Stomach smooth muscle (tissue), 2 donors: Measurements from ENCODE around the gene CCDC59.

Experiments
- H3K27ac ChIP-seq: one replicate; pipeline ENCODE4 v1.7.0; 2013; ENCODE audit warnings: mild to moderate bottlenecking, low read length, inconsistent platforms
- H3K27me3 ChIP-seq, 2 donors: one replicate each; pipeline ENCODE4 v1.7.0; 2013; ENCODE audit warnings: low read length in 2 of 2; ENCODE audit not compliant: insufficient read depth in 2 of 2, control insufficient read depth in 1 of 2
- H3K36me3 ChIP-seq, 2 donors: one replicate each; pipeline ENCODE4 v1.7.0; 2013; ENCODE audit warnings: low read length in 2 of 2; ENCODE audit not compliant: control insufficient read depth in 2 of 2, insufficient read depth in 2 of 2
- H3K4me1 ChIP-seq: one replicate; pipeline ENCODE4 v1.7.0; 2013; ENCODE audit warnings: low read length; ENCODE audit not compliant: control insufficient read depth, insufficient read depth
- H3K4me3 ChIP-seq, 2 donors: one replicate each; pipeline ENCODE4 v1.7.0; 2013; ENCODE audit warnings: low read length in 2 of 2
- H3K9ac ChIP-seq, 2 donors: one replicate each; pipeline ENCODE4 v1.7.0; 2013; ENCODE audit warnings: low read length in 2 of 2, mild to moderate bottlenecking in 1 of 2
- H3K9me3 ChIP-seq, 2 donors: one replicate each; pipeline ENCODE4 v1.7.0; 2013; ENCODE audit warnings: low read length in 2 of 2; ENCODE audit not compliant: control insufficient read depth in 2 of 2
- donor health status: healthy.
- donor health status: Pancreatic carcinoma.

Gene CCDC59

GRCh38 chr12:82358200-82359114, at the start of gene CCDC59, which contains the start of gene METTL25:
TSS of gene CCDC59 (minus strand) at chr12:82358387. CDS start at chr12:82358376, 11 bp downstream.
TSS of gene METTL25 (plus strand) at chr12:82358529. CDS start at chr12:82358566, 37 bp downstream.
- H3K27me3 ChIP-seq, result no peaks in the 10 kb centered on the region
- peaks cover 1 to 9% of the 10 kb centered on the region in 2 donors for H3K36me3 ChIP-seq
- peaks cover 17% of the 10 kb centered on the region for H3K4me1 ChIP-seq
- peak within 1 kb of the TSS; percentile 76 to 99 for H3K4me3 ChIP-seq
- H3K9me3 ChIP-seq, result no peaks in the 10 kb centered on the region
- peak within 1 kb of the TSS; percentile 93 for H3K27ac ChIP-seq
- H3K9ac ChIP-seq, result peak within 1 kb of the TSS; percentile 93 to 100

GRCh38 chr12:82407481-82407880, 49.3 kb upstream of the CCDC59 start:
- Histone ChIP-seq H3K4me3 (no peak overlapping the region), H3K9ac (no peak overlapping the region), H3K27me3 (no peaks in the 10 kb centered on the region), H3K36me3 (no peaks in the 10 kb centered on the region), H3K4me1 (no peaks in the 10 kb centered on the region), H3K27ac (no peak overlapping the region), H3K9me3 (no peaks in the 10 kb centered on the region)

GRCh38 chr12:82406651-82407050, 48.5 kb upstream of the CCDC59 start:
- Histone ChIP-seq H3K9me3 (no peaks in the 10 kb centered on the region), H3K27ac (no peak overlapping the region), H3K9ac (no peak overlapping the region), H3K4me3 (no peak overlapping the region), H3K36me3 (no peaks in the 10 kb centered on the region), H3K27me3 (no peaks in the 10 kb centered on the region), H3K4me1 (no peaks in the 10 kb centered on the region)

- Histone ChIP-seq H3K4me3 (no peak overlapping the region), H3K9ac (no peak overlapping the region), H3K27me3 (no peaks in the 10 kb centered on the region), H3K36me3 (no peaks in the 10 kb centered on the region), H3K9me3 (no peaks in the 10 kb centered on the region), H3K27ac (no peak overlapping the region), H3K4me1 (no peaks in the 10 kb centered on the region)
Observed at GRCh38 chr12:82400819-82401218, 42.6 kb upstream of the CCDC59 start.

GRCh38 chr12:82398879-82399278, 40.7 kb upstream of the CCDC59 start:
- H3K4me1 ChIP-seq, result no peaks in the 10 kb centered on the region
- H3K27me3 ChIP-seq, result no peaks in the 10 kb centered on the region
- H3K27ac ChIP-seq, result no peak overlapping the region
- peaks cover 0 to 7% of the 10 kb centered on the region in 2 donors for H3K36me3 ChIP-seq
- no peak overlapping the region for H3K4me3 ChIP-seq
- H3K9ac ChIP-seq, result no peak overlapping the region
- no peaks in the 10 kb centered on the region for H3K9me3 ChIP-seq

- peaks cover 7% of the 10 kb centered on the region in 2 donors for H3K36me3 ChIP-seq
- H3K4me3 ChIP-seq, result no peak overlapping the region
- H3K27ac ChIP-seq, result no peak overlapping the region
- H3K9me3 ChIP-seq, result no peaks in the 10 kb centered on the region
- no peak overlapping the region for H3K9ac ChIP-seq
- no peaks in the 10 kb centered on the region for H3K4me1 ChIP-seq
- no peaks in the 10 kb centered on the region for H3K27me3 ChIP-seq
Observed at GRCh38 chr12:82383930-82384552, 25.9 kb upstream of the CCDC59 start.

- Histone ChIP-seq H3K4me3 (no peak overlapping the region), H3K9ac (no peak overlapping the region), H3K27me3 (no peaks in the 10 kb centered on the region), H3K36me3 (peaks cover under 1 to 2% of the 10 kb centered on the region in 2 donors), H3K9me3 (peaks cover 0 to 2% of the 10 kb centered on the region in 2 donors), H3K4me1 (no peaks in the 10 kb centered on the region), H3K27ac (no peak overlapping the region)
Observed at GRCh38 chr12:82378997-82379396, 20.8 kb upstream of the CCDC59 start.

- no peak overlapping the region for H3K9ac ChIP-seq
- H3K9me3 ChIP-seq, result peaks cover 0 to 2% of the 10 kb centered on the region in 2 donors
- no peaks in the 10 kb centered on the region for H3K27me3 ChIP-seq
- peaks cover 3 to 6% of the 10 kb centered on the region in 2 donors for H3K36me3 ChIP-seq
- H3K4me1 ChIP-seq, result no peaks in the 10 kb centered on the region
- no peak overlapping the region for H3K27ac ChIP-seq
- H3K4me3 ChIP-seq, result no peak overlapping the region
Observed at GRCh38 chr12:82375201-82375600, 17.0 kb upstream of the CCDC59 start.

- Histone ChIP-seq H3K9ac (no peak overlapping the region), H3K27me3 (no peaks in the 10 kb centered on the region), H3K36me3 (no peaks in the 10 kb centered on the region), H3K4me1 (no peaks in the 10 kb centered on the region), H3K9me3 (no peaks in the 10 kb centered on the region), H3K4me3 (no peak overlapping the region), H3K27ac (no peak overlapping the region)
Observed at GRCh38 chr12:82366197-82366596, 8.0 kb upstream of the CCDC59 start.

- Histone ChIP-seq H3K9me3 (no peaks in the 10 kb centered on the region), H3K27me3 (no peaks in the 10 kb centered on the region), H3K36me3 (no peaks in the 10 kb centered on the region), H3K4me1 (peaks cover 11% of the 10 kb centered on the region), H3K27ac (no peak overlapping the region), H3K9ac (no peak overlapping the region), H3K4me3 (no peak overlapping the region)
Observed at GRCh38 chr12:82363990-82364389, 5.8 kb upstream of the CCDC59 start.
